HTR-8/SVneo (cell line): ENCODE results near the gene PCBD2.
"Not testable (repeated sequence)": the region's sequence is repeated elsewhere in the genome, so short reads cannot be mapped to it uniquely, and the experiment has no call there.

Experiments used
- DNase-seq: peaks from one replicate; pipeline ENCODE4 v3.0.0; 2011; ENCODE audit warnings: low spot score, mixed read lengths; ENCODE audit not compliant: insufficient read length
- FAIRE-seq: peaks from 2 replicates; lab custom pipeline; 2011; peaks lifted over from hg19 to GRCh38; lab: Jason Lieb, UNC

Gene PCBD2

DNA sequence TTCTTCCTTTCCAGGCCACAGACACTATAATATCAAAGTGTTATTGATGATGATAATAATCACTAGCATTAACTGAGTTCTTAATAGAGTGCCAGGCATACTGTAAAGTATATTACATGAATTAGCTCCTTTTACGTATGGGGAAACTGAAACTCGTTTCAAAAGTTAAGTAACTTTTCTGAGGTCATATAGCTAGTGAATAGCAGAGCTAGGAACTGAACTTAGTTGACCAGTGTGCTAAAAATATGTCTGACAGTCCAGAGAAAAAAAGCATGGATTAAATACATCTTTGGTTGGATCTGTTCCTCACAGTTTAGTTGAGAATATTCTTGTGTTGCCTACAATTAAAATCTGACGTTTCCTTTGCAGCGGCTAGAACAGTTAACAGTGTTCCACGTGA, 44.4 kb downstream of the PCBD2 start:
- DNase-seq, result no peak
- no peak for FAIRE-seq

DNA sequence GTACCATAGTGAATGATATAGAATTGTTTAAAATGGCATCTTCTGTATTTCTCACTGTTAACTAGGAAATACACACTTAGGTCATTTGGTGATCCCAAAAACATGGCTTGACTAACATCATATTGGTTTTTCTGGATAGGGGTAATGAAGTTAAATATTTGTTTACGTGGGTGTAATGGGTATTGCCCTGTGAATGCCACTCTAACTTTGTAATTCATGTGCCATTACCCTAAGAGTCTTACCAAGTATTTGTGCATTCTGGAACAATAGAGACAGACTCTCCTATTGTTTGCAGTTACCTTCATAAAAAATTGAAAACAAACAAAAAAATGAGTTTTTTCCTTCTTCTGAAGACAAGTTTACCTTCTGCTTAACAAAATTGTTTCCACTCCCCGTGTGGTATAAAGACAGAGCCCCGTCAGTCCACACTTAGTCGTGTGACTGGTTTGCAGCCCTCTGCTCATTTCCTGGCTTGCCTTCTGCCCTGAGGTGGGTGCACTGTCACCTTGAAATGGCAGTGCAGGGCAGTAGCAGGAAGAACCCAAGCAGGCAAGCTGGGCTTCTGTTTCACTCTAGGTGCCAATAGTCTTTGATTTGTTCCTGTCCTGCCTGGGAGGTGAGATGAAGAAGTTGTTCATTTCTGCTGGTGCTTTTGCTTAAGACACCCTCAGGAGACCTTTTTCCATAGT, 53.1 kb downstream of the PCBD2 start:
- DNase-seq, result no peak
- no peak for FAIRE-seq

DNA sequence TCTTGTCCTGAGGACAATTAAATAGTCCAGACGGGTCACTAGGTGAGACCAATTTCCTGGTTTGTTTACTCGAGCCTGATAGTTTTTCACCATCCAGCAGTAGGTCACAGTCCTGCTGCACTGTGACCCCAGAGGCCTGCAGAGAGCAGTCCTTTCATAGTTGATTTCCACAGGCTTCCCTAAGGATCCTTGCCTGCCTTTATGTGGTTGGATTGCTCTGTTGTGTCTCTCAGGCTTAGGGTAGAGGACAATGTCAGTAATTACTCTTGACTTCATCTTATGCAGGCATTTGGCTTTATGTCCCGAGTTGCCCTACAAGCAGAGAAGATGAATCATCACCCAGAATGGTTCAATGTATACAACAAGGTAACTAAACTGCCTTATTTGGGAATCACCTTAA, 53.8 kb downstream of the PCBD2 start:
- FAIRE-seq, result no peak
- no peak for DNase-seq

DNA sequence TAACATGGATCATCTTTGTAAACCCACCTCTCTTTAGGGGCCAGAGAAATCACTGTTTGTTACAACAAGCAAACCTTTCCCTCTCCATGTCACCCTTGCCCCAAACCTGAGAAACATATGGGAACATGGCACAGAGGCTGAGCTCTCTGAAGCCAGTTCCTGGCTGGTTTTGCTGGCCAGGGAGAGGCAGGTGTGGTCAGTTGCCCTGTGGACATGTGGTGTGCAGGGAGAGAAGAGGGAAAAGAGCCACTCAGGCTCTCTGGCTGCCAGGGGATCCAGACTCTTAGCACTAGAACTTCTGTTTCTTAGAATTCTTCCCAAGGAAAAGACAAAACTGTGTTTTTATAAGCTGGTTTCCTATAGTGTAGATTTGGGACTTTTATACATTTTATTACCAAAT, 58.2 kb downstream of the PCBD2 start:
- FAIRE-seq, result no peak
- no peak for DNase-seq

DNA sequence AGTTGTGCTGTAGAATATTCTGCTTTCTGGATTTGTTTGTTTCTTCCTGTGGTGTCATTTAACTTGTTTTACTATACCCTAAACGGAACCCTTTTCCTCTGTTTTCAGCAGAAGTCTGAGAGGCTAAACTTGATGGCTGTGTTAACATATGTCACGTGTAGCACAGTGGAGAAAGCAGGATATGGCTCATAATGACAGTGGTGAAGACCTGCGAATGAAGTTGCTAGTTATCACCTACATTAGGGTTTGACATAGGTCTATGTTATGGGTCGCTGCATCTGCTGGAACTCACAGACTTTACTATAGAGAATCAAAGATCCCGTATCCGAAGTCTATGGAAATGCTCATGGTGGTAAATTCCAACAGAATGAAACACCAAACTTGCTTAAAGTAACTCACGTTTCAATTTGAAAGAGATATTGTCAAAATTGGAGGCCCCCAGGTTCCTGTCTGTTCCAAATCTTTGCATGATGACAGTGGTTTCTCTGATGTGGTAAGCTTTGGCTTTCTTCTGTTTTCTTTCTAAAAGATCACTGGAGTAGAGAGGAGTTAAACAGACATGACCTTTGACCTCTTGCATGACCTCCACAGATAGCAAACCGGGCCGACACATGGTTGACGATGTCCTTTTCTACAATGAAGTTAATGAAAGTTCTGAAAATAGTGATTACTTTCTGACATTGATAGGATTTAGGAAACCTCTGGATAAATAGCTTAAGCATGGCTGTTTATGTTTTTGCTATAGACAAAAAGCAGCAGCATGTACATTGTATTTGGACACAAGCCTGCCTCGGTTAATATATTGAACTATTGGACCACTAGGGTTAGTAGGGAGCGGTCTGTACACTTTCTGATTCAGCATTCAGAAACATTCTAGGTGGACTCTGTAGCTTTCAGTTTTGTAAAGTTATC, 59.7 kb downstream of the PCBD2 start:
- no peak for FAIRE-seq
- no peak for DNase-seq

DNA sequence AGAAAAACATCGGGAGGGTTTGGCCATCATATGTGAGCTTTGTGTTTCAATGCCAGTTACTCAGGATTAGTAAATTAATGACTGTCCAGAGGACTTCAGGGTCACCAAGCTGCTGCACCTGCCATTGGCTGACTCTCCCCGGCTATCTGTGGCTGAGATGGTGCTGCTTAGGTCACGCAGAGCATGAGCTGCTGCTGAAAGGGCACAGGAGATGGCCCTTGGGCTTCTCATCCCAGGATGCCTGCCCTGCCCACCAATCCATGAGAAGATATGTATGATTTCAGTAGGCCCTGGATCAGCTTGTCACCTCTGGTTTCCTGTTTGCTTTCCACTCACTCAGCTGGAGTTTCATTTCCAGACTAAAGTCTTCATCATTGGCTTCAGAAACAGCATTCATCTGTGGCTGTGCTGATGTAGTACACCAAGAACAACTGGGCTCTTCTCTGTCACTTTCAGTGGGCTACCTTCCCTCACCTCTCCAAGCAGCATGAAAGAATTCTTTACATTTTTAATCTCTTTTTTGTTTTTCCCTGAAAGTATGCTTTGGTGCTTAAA, 60.4 kb downstream of the PCBD2 start:
- no peak for FAIRE-seq
- no peak for DNase-seq

DNA sequence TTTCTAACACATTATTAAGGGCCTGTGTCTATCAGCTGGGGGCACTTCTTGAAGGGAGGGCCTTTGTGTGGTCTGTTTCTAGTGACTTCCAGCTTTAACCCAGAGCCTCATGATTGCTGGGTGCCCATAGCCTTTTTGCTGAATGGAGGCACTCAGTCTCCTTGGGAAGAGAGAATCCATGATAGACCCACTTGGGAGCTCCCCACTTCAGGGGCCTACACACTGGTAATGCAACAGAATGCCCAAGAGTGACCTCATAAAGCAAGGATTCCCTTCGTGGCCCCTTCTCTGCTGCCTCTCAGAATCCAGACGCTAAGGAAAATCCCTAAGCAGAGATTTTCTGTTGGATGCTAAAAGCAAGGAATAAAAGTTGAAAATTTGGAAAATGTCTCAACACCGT, 62.7 kb downstream of the PCBD2 start, which contains the start of gene CATSPER3:
TSS of gene CATSPER3 (plus strand) at position 301 of the 400 bp plus-strand sequence. CDS start at position 386, 85 bp downstream.
- DNase-seq, result no peak

DNA sequence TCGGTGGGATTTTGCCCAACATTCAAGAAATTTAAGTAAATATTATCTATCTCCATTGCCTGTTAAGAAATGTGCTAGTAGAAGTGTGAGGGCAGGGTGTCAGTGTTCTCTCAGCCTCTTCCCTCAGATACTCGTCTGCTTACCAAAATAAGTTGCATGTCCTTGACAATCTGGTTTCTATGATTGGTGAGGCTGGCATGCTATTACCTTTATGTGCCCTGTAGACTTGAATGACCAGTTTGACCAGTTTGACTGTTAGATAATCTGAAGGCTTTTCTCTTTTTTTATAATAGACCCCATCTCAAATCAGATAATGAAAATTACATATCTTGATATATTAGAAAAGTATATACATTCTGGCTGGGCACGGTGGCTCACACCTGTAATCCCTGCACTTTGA, 63.1 kb downstream of the PCBD2 start:
- FAIRE-seq (no peak), DNase-seq (no peak)

More for the DNA sequence above, 62.7 kb downstream of the PCBD2 start, which contains the start of gene CATSPER3:
- no peak for FAIRE-seq

DNA sequence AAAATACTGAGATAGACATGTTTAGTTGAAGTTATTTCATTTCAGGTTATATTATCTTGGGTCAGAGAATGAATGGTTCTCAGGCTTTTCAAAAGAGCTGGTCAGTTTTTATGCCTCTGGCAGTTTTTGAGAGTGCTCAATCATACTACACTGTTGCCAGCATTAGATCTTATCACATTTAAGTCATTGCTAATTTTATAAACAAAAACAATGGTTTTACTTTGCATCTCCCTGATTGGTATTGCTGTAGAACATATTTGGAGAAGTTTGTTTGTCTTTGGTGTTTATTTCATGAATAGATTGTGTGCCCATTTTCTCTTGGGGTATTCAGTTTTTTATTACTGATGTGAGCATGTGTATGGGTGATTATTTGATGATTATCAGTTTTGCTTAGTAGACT, 64.2 kb downstream of the PCBD2 start:
- DNase-seq (no peak), FAIRE-seq (no peak)

DNA sequence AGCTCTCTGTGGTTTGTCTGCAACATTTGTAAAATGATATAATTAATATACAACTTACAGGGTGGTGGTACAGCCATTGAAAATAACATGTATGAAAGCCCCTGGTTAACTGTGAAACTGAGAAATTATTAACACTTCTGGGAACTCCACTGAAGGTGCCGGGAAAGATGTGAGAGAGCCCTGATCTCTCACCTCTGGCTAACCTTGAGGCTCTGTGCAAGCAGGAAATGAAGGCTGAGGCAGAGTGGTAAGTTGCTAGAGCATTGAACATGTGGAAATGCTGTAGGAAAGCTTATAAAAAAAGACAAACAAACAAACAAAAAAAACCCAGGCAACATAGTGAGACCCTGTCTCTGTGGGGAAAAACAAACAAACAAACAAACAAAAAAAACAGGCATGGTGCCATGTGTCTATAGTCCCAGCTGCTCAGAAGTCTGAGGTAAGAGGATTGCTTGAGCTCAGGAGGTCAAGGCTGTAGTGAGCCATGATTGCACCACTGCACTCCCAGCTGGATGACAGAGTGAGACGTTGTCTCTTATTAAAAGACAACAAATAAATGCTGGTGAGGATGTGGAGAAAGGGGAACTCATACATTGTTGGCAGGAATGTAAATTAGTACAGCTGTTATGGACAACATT, 70.3 kb downstream of the PCBD2 start:
- DNase-seq (no peak), FAIRE-seq (no peak)

DNA sequence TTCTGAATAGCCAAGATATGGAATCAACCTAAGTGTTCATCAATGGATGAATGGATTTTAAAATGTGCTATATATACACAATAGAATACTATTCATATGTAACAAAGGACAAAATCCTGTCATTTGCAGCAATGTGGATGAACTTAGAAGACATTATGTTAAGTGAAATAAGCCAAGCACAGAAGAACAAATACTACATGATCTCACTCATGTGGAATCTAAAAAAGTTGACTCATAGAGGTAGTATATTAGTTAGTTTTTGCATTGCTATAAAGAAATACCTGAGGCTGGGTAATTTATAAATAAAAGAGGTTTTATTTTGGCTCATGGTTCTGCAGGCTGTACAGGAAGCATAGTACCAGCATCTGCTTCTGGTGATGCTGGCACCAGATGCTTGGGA, 70.9 kb downstream of the PCBD2 start:
- FAIRE-seq, result no peak
- DNase-seq, result no peak

DNA sequence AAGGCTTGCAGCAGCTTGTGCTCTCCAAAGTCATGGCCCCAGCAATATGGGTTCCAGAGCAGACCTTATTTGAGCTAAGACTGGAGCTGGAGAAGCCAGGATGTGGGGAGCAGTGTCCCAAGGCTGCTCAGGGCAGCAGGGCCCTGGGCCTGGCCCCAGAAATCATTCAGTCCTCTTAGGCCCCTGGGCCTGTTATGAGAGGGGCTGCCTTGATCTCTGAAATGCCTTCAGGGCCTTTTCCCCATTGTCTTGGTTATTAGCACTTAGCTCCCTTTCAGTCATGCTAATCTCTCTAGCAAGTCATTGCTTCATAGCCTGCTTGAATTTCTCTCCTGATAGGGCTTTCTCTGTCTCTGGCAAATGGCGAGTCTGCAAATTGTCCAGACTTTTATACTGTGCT, 71.9 kb downstream of the PCBD2 start:
- FAIRE-seq (no peak), DNase-seq (no peak)

DNA sequence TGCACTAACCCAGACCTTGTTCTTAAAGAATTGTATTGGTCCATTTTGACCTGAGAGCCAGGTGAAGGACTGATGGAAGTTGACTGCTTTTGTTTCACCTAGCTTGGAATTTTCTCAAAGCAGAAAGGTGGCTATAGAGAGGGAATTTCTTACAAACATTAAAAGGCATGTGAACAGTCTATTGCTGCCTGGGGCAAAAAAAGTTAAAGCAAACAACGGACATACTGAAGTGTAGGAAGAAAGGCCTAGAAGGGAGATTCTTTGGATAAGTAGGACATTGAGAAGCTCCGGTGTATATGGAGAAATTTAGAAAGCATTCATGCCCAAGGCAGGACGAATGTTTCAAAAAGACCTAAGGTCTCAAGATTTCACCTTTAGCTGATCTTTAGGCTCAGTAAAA, 74.5 kb downstream of the PCBD2 start:
- FAIRE-seq (no peak), DNase-seq (no peak)

DNA sequence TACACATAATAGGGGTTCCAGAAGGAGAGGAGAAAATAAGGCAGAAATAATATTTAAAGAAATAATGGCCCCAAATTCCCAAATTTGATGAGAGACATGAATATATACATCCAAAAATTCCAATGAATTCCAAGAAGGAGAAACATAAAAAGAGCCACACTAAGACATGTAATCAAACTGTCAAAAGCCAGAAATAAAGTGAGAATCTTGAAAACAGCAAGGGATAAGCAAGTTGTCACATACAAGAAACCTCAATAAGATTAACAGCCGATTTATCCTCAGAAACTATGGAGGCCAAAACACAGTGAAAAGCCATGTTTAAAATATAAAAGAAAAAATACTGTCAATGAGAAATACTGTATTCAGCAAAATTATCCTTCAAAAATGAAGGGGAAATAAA, 77.3 kb downstream of the PCBD2 start:
- FAIRE-seq (no peak), DNase-seq (no peak)

DNA sequence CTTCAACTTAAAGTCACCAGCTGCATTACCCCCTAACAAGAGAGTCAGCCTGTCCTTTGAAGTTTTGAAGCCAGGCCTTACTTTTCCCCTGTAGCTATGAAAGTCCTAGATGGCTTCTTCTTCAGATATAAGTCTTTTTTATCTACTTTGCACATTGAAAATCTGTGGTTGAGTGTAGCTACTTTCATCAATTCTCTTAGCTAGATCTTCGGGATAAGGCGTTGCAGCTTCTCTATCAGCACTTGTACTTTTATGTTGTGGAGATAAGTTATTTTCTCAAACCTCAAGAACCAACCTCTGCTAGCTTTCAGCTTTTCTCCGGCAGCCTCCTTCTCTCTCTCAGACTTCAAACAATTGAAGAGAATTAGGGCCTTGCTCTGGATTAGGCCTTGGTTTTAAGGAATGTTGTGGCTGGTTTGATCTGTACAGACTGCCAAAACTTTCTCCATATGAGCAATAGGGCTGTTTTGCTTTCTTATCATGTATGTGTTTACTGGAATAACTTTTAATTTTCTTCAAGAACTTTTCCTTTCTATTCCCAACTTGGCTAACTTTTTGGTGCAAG, 84.4 kb downstream of the PCBD2 start:
- FAIRE-seq, result no peak

DNA sequence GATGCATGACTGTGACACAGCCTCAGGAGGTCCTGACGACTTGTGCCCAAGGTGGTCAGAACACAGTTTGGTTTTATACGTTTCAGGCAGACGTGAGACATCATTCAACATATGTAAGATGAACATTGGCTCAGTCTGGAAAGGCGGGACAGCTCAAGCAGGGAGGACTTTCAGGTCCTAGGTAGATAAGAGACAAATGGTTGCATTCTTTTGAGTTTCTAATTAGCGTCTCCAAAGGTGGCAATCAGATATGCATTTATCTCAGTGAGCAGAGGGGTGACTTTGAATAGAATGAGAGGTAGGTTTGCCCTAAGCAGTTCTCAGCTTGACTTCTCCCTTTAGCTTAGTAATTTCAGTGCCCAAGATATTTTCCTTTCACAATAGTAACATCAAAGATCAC, 85.3 kb downstream of the PCBD2 start:
- not testable (repeated sequence) for DNase-seq, FAIRE-seq

More for the DNA sequence above, 84.4 kb downstream of the PCBD2 start:
- no peak for DNase-seq

DNA sequence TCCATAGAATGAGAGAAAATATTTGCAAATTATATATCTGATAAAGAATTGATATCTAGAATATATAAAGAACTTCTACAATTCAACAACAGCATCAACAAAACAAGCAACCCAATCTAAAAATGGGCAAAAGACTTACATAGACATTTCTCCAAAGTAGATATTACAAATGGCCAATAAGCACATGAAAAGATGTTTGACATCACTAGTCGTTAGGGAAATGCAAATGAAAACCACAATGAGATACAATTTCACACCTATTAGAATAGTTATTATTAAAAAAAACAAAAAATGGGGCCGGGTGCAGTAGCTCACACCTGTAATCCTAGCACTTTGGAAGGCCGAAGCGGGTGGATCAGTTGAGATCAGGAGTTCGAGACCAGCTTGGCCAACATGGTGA, 87.2 kb downstream of the PCBD2 start:
- no peak for DNase-seq
- no peak for FAIRE-seq

DNA sequence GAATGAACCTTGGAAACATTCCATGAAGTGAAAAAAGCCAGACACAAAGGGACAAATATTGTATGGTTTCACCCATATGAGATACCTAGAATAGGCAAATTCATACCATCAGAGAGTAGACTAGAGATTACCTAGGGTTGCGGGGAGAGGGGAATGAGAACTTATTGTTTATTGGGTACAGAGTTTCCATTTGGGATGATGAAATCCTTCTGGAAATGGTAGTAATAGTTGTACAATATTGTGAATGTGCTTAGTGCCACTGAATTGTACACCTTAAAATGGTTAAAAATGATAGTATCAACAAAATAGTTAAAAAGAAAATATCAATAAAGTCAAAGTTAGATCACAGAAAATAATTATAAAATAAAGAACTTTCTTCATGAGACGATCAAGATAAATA, 88.2 kb downstream of the PCBD2 start:
- FAIRE-seq, result no peak
- DNase-seq, result no peak

DNA sequence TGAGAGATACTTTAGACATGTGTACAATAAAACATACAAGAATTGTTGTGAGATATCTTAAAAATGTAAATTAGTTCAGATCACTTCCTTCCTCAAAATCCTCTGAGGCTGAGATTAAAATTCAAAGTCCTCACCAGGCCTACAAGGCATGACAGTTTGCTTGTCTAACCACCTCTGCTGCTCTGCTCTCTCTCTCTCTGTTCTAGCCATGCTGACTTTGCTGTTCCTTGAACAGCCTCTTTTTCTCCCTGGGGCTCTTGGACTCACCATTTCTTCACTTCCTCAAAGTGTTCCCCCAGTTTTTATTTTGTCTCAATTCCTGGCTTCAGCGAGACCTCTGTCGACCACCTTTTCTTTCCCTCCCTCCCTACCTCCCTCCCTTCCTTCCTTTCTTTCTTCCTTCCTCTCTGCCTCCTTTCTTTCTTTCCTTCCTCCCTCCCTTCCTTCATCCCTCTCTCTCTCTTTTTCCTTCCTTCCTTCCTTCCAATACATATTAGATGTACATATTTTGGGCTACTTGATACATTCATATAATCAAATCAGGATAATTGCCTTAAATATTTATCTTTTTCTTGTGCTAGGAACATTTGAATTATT, 89.7 kb downstream of the PCBD2 start:
- FAIRE-seq (no peak), DNase-seq (no peak)

DNA sequence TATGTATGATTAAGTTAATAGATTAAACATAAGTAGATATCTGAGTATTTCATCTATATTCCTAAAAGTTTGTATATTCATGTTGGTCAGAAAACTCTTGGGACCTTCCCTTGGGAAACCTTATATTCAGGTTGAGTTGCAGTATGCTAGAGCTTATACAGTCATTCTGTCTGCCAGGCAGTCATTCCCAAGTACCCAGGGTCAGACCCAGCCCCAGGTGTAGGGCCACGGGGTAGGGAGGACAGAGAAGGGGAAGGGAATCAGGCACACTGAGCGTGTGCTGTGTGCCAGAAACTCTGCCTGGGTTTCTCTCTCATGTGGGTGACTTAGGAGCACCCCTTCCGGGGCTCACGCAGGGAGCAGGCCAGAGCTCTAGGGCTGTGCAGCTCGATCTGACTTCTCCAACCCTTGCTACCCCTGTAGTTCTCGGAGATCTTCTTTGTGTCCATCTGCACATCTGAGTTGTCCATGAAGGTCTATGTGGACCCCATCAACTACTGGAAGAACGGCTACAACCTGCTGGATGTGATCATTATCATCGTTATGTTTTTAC, 91.0 kb downstream of the PCBD2 start:
- no peak for DNase-seq
- FAIRE-seq, result no peak
